Activated CD4-positive, alpha-beta T cell treated with anti-CD3 and anti-CD28 coated beads, Interleukin-2, Interleukin-4, amounts not matched to agents 100 ng/mL and 50 ng/mL, durations not matched to agents 16 hours and 8 hours (primary cell): ENCODE results near the gene STXBP4.

ENCODE experiments used
- DNase-seq: peaks from one replicate; pipeline ENCODE4 v3.0.0-alpha.2; 2020; ENCODE audit warnings: low spot score

The STXBP4 gene

DNA sequence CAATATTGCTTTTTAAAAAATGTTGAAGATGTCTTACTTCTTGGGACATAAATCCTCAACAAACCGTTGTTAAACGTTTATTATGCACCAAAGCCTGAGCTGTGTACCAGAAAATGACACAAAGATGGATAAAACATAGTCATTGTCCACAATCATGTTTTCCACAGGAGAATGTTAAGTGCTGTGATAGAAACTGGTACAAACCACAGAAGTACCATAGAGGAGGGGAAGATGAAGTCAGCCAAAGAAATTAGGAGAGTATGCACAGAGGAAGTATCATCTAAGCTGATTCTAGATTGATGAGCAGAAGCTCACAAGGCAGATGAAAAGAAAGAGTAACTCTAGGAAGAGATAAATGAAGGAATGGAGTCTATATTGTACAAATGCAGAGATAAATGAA lies 153.5 kb downstream of the STXBP4 start:
- DNase-seq: no peak

DNA sequence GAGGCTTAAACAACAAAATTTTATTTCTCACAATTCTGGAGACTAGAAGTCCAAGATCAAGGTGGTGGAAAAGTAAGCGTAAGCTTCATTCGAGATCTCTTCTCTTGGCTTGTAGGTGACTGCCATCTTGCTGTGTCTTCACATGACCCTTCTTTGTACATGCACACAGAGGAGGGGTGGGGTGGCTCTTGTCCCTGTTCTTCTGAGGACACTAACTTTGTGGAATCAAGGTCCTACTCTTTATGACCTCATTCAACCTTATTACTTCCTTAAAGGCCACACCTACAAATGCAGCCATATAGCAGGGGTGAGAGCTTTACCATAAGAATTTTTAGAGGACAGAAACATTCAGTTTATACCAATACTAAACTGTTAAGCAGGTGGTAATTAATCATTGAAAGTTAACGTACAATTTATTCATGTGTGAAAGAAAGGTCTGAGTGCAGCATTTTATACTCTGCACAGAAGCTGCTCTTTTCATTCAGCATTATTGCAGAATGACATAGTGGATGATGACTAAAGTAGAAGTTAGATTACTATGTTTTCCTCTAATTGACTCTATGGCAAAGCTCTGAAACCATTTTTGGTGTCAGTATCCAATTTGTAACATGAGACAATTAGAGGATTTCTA lies 156.3 kb downstream of the STXBP4 start:
- DNase-seq: no peak

DNA sequence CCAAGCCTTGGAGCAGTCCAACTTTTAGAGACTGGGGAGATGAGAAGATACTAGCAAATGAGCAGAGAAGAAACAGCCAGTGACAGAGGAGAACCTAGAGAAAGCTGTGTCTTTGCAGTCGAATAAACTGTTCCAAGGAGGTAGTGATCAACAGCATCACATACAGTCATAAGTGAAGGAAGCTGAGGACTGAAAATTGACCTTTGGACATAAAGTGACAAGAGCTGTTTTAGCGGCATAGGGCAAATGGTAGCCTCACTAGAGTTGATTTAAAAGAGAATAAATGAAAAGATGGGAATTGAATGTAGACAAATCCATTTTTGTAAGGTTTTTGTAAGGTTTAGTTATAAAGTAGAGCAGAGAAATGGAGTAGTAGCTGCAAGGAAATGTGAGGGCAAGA lies 165.0 kb downstream of the STXBP4 start:
- DNase-seq: no peak

DNA sequence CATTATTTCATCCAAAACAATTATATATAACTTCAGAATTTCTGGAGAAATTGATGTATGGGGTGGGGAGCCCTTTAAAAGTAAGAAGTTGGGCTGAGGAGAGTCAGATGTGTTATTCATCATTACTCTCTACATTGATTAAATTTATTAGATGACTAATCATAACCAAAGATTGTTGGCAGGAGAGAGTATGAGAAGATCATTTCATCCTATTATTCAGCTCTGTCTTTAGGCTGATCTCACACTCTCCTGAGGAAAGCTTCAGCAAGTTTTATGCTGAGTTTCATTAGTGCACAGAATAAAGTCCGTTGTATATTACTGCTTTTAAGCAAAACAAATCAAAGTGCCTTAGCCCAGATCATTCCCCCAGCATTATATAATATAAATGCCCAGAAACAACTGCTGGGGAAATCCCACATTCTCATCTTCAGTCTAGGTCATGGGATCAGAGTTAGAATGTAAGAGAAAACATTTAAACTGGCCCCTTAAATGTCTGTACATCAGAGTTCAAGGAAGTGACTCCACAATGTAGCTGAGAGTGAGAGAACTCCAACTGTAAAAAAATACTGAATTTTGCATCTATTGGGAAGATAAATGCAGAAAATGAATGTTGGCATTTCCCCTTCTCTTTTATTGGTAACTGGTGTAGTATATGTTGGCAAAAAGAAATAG lies 166.1 kb downstream of the STXBP4 start:
- DNase-seq: no peak

DNA sequence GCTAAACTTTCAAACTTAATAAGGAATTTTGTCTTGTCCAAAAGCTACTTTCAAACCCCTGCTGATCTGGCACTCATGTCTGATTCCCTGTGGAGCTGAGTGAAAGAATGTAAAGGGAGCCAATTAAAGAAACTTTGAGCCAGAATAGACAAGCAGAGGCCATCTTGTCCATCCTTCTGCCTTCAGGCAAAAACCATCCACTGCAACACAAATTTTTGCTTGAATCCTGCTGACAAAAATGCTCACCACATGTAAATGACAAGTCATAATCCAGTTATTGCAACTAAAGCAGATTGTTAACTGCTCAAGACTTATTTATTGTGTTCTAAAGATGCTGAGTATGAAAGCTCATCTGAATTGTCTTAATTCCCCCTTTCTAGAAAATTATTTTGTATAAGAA lies 172.2 kb downstream of the STXBP4 start:
- no peak for DNase-seq

GRCh38 chr17:55144518-55144917 lies 176.0 kb downstream of the STXBP4 start:
- DNase-seq: no peak

- DNase-seq: no peak
Observed at GRCh38 chr17:55149485-55149884, 180.9 kb downstream of the STXBP4 start.

DNA sequence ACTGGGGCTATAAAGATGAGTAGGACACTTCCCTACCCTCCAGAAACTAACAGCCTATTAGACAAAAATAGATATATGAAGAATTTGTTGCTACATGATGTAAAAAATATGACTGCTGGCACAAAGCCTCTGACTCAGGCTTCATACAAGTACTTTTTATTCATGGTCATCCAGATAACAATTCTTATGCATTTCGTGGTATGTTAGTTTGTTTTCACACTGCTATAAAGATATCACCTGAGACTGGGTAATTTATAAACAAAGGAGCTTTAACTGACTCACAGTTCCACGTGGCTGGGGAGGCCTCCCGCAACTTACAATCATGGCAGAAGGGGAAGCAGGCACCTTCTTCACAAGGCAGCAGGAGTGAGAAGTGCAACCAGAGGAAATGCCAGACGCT lies 183.7 kb downstream of the STXBP4 start:
- DNase-seq: no peak

GRCh38 chr17:55154101-55154500 lies 185.5 kb downstream of the STXBP4 start:
- no peak for DNase-seq

- no peak for DNase-seq
Observed at GRCh38 chr17:55155856-55156560, 187.4 kb downstream of the STXBP4 start.

DNA sequence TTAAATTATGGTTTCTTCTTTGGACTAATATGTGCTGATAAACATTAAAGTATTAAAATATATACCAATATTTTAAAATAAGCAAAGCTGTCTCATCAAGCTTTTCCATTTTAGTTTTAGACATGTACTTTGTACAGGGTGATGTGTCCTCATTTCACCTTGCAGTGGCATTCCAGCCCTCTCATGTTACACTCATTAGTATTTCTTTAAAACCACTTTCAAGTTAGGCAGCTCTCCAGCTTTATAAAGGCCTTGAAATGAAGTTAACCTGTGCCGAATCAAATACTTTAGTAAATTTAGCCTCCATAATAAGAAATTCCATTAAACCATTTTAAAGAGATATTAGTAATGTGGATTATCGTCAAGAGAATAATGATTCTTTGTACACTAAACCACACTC lies 188.6 kb downstream of the STXBP4 start:
- no peak for DNase-seq

- DNase-seq: no peak
Observed at GRCh38 chr17:55158439-55158838, 189.9 kb downstream of the STXBP4 start.

GRCh38 chr17:55159251-55159650 lies 190.7 kb downstream of the STXBP4 start:
- no peak for DNase-seq

DNA sequence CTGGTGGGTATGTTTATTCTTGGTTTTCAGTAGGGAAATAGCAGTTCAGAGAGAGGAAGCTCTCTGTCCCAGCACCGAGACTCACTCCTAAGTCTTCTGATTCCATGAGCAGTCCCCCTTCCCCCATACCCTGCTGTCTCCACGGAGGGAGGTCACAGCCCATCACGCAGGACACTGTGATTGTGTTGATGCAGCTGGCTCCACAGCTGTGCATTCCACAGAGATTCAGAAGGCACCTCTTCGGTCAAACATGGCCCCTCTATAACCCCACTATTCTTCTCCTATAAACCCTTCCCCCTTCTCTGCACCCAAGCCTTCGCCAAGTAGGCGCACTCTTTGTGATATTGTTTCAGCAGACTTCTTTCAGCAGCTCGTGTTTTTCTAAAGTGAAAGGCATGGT lies 191.9 kb downstream of the STXBP4 start:
- no peak for DNase-seq

GRCh38 chr17:55161935-55162555 lies 193.5 kb downstream of the STXBP4 start:
- peak; percentile 24 for DNase-seq

GRCh38 chr17:55162556-55162946 lies 194.0 kb downstream of the STXBP4 start:
- peak; percentile 13 for DNase-seq

GRCh38 chr17:55163408-55163807 lies 194.8 kb downstream of the STXBP4 start:
- DNase-seq: no peak

DNA sequence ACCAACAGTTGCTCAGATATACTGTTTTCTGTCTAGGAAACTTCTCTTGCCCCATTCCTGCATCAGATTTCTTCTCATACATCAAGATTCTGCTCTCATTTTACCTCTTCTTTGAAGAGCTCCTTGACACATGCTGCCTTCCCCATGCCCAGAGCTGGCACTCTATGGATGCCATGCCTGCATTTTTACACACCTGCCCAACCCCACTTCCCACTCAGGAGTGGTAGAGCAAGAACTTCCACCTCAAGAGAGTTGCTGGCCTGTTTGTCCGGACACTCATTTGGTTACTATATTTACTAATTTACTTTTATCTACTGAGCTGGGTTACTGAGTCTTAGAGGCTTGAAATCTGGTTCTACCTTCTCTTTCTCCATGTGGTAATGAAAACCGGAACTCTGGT lies 197.9 kb downstream of the STXBP4 start:
- DNase-seq: no peak

DNA sequence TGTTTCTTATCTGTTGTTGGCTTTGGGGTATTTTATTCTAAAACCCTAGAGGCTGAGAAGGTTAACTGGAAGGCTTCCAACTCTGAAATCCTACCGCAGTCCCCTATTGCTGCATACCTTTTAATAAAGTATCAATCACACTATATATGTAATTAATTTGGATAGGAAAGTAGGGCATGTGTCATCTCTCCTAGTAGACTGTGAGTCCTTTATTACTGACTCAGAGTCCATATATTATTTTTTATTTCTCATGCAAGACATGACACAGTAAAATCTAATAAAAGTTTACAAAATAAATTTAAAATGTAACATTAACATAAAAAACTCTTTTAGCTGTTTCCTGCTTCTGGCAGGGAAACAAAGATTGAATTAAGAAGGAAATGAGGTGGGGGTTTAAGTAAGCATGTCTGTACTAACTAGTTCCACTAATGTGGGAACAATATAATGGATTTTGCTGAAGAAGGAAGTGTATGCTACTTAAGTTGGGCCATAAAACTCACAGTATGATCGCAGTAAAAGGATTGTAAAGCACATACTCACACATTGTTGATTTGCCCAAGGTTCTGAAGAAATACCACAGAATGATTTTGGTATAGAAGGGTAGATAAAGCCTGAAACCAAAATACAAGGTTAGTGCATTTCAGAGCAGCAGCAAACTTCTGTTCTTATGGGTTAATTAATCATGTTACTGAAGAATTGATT lies 198.6 kb downstream of the STXBP4 start:
- no peak for DNase-seq

GRCh38 chr17:55168958-55169687 lies 200.6 kb downstream of the STXBP4 start:
- DNase-seq: no peak

DNA sequence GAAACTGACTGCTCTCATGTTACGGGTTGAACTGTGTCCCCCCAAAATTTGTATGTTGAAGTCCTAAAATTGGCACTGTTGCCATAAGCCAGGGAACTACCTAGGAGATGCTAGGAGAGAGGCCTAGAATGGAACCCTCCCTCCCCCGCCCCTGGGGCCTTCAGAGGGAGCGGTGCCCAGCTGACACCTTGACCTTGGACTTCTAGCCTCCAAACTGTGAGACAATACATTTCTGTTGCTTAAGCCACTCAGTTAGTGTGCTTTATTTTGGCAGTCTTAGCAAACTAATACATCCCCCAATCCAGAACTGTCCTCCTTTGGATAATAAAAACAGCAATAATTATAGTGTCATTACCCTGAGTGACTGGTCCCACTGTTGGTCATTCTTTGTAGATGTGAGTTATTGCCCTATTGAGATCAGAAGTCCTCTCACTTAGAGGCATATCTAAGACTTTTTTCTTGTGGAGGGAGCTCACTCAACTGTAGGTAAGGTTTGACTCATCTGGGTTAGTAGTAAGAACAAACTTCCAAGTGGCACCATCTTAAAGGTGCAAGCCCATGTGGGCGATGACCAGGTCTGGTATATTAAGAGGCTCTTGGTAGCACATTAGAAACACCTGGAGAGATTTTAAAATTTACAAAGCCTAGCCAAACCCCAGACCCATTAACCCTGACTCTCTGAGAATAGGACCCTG lies 203.2 kb downstream of the STXBP4 start:
- no peak for DNase-seq
